Right forelimb (tissue), 1 donor: Measurements from ENCODE around the gene ASIC2.
A peak's percentile ranks its signal among the peaks of the same experiment; 100 is the strongest.
"Not testable (repeated sequence)": the region's sequence is repeated elsewhere in the genome, so short reads cannot be mapped to it uniquely, and the experiment has no call there.

Experiments used
- DNase-seq: peaks from one replicate; pipeline ENCODE4 v3.0.0-alpha.2; 2018

Gene ASIC2

DNA sequence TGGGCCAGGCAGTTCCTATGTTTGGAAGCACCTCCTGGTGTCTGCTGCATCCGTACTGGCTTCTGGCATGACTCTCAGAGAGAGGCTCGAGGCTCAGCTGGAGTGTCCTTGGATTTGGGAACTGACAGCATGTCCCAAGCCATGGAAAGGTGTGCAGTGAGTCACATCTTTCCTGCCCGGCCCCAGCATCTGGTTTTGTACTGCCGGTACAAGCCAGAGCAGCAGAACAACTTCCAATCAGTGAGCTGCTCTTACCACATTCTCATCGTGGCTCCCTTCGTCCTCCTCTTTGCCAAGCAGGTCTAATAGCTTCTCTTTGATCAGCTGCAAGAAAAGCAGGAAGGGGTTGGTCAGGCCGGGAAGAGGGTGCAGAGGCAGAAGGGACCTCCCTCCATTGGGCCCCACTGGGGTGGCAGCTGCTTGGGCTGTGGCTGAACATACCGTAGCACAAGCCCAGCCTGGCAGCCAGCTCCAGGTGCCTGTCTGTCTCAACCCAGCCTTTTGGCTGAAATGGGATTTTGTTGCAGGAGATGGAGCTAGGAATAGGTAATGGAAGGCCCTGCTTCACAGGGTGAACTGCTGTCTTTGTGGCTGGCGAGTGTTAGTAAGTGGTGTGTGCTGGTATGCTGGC is 277.3 kb downstream of the ASIC2 start:
- no peak for DNase-seq

DNA sequence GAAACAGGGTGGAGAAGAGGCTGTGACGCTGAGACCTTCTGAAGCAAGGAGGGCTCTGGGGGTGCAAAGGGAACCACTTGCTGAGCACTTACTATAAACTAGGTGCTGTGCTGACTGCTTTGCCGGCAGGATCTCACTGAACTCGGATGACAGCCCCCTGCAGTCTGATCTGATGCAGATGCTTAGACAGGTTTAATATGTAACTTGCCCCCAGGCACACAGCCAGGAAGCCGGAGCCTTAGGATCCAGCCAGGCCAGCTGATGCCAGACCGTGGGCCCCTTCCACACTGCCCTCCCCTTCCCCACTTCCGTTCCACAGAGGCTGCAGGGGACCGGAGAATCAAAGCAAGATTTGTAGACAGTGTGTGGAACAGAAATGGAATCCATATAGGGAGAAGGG is 278.3 kb downstream of the ASIC2 start:
- no peak for DNase-seq

DNA sequence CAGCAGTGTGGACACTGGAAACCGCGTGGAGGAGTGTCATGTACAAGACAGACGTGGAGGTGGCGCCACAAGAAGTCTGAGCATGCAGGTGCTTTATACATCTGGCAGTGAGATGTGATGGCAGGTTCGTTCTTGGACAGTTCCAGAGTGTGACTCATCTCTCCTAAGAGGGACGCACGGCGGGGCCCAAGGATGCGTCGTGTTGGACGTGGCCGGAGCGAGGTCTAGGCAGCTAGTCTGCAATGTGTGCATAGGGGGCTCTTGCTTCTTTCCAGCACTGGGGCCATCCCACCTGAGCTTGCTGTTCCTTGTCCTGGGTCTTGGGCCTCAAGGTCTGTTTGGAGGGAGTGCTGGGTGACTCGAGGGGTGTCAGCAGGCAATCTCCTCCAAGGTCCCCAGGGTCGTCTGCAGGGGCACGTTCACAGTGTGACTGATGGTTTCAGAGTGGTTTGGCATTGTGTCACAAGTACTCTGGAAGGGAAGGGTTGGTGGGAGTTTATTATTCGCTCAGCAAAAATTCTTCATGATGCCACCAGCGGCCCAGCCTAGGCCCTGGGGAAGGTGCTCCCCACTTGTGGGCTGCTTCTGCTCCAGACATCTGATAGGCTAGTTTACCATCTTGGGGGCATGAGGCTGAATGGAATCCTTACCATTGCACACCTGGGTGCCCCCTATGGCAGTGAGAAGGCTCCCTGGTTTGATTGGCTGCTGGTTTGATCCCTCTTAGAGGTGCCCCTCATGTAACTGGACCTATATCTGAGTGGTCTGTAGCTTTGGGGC is 279.3 kb downstream of the ASIC2 start:
- DNase-seq = no peak

GRCh38 chr17:33012522-33013033 is 280.5 kb downstream of the ASIC2 start:
- DNase-seq = no peak

DNA sequence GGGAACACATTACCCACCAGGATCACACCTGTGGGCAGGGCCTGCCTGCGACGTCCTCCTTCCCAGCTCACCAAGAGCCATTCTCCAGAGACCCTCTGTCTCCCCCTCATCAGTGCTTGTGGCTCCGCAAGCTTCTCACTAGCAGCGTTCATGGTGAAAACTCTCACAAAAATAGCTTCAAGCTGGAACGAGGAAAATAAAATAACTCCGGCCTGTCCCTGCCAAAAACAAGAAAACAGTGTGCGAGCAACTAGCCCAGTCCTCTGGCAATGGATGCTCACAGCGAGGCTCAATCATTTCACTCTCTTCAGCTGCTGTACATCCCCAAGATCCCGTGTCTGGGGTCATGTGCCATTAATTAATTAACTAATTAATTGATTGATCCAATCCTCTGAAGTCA is 283.5 kb downstream of the ASIC2 start:
- no peak for DNase-seq

DNA sequence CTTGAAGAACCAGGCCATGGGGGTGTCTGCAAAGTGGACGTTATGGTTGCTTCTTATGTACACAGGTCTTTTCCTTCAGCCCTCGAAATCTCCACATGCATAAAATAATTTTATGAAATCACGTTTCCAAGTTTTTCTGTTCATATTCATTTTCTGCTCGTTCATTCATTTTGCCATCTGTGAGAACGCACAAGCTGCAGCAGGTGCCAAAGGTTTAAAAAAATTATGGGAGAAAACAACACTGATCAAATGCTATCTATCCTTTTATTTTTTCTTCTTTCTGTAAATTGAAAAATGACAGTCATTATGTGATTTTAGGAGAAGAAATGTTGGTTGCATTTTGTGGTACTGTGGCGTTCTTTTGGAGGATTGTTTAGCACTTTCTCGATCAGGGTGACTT is 285.9 kb downstream of the ASIC2 start:
- DNase-seq = no peak

DNA sequence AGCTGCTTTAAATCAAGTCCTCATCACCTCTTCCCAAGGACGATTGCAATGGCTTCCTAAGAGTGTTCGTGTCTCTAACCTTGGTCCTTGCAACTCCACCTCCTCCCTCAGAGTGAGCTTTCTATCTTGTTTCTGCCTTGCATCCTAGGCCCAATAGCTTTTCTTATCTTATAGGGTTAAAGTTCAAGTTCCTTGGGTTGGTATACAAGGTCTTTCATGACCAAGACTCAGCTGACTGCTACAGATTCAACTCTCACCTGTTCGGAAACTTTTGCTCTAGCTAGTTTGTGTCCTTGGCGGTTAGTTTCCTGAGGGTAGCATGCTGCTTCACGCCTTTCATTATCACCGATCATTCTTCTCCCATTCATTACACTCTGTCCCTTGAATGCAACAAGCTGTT is 290.8 kb downstream of the ASIC2 start:
- no peak for DNase-seq

DNA sequence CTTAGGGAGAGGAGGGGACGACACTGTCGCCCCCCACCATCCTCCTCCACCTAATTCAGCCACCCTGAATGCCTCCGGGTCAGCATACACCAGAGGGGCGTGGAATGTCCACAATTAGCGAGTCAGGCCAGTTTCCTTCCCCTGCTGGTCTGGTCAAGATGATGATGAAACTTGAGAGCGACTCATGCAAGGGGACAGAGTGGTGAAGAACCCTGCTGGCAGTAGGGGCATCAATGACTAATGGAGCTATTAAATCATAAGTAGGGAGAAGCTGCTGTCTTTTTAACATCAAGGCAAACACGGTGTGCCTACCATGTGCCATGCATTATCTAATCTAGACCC is 294.2 kb downstream of the ASIC2 start:
- no peak for DNase-seq

- DNase-seq = peak; percentile 87
Measured at GRCh38 chr17:32998111-32998886, 294.8 kb downstream of the ASIC2 start.

- DNase-seq = no peak
Measured at GRCh38 chr17:32995416-32996045, 297.6 kb downstream of the ASIC2 start.

- no peak for DNase-seq
Measured at GRCh38 chr17:32993977-32994376, 299.1 kb downstream of the ASIC2 start.

DNA sequence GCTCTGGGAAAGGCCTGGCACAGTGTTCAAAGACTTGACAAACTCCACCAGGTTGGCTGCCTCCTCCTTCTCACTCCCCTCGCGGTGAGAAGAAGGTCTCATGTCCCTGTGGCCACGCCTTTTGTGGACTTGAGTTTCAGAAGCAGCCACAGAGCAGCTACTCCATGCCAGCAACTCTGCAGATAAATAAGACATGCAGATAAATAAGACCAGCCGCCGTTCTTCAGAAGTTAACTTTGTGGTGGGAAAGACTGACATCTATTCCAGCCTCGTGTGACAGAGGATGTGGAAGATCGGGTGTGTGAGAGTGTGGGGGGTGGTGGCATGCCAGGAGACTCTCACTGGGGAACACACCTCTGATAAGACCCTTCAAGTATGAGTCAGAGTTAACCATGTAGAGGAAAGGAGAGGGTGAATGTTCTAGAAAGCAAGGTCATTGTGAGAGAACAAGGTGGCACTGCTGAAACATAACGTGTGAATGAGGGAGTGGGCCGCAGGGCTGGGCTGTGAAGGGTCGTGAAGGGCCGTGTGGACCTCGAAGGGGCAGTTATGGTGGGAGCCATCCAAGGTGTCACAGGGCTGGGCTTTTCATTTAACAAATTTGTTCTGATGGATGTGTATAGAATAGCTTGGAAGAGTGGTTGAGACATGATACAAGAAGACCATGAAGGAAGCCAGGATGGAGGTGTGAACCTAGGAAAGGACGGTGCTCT is 300.6 kb downstream of the ASIC2 start:
- no peak for DNase-seq

DNA sequence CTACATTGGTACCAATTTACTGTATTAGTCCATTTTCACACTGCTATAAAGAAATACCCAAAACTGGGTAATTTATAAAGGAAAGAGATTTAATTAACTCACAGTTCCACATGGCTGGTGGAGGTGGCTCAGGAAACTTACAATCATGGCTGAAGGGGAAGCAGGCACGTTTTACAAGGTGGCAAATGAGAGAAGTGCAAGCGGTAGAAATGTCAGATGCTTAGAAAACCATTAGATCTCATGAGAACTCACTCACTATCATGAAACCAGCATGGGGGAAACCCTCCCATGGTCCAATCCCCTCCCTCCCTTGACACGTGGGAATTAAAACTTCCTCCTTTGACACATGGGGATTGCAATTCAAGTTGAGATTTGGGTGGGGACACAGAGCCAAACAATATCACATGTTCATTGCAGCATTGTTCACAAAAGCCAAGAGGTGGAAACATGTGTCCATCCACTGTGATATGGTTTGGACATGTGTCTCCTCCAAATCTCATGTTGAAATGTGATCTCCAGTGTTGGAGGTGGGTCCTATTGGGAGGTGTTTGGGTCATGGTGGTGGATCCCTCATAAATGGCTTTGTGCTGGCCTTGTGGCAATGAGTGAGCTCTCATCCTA is 304.5 kb downstream of the ASIC2 start:
- DNase-seq = no peak

DNA sequence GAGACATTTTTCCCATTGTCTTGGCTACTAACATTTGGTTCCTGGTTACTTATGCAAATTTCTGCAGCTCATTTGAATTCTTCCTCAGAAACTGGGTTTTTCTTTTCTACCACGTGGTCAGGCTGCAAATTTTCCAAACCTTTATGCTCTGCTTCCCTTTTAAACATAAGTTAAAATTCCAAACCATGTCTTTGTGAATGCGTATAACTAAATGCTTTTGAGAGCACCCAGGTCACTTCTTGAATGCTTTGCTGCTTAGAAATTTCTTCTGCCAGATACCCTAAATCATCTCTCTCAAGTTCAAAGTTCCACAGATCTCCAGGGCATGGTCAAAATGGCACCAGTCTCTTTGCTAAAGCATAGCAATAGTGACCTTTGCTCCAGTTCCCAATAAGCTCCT is 305.2 kb downstream of the ASIC2 start:
- not testable (repeated sequence) for DNase-seq

DNA sequence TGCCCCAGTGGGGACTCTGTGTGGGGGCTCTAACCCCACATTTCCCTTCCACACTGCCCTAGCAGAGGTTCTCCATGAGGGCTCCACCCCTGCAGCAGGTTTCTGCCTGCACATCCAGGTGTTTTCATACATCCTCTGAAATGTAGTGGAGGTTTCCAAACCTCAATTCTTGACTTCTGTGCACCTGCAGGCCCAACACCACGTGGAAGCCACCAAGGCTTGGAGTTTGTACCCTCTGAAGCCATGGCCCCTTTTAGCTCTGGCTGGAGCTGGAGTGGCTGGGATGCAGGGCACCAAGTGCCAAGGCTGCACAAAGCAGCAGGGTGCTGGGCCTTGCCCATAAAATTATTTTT is 305.7 kb downstream of the ASIC2 start:
- DNase-seq = not testable (repeated sequence)

DNA sequence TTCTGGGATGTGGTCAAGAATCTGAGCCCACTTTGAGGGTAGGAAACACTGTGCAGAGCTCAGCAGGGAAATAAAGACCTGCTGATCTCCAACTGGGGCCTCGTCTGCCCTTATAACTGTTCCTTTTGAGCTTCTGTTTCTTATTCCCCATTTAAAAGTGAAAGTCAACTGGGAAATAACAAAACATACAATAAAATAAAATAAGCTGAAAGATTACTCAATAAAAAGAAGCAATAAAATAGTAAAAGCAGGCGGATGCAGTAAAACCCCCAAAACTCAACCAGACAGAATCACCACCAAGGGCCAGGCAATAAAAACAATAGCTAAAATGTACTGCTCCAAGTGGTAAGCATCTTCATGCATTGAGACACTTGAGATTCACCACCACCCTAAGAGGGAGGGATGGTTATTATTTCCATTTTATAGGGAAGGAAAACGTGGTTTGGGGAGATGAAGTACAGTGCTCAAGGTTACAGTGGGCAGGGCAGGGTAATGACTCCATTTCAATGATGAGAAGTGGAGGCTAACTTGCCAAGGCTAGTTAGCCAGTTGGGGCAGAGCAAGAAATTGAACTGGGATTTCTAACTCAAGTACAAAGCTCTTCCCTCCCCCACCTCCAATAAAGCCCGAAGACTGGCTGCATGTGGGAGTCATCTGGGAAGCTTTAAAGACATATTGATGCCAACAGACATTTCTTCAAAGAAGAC is 307.9 kb downstream of the ASIC2 start:
- DNase-seq = no peak

DNA sequence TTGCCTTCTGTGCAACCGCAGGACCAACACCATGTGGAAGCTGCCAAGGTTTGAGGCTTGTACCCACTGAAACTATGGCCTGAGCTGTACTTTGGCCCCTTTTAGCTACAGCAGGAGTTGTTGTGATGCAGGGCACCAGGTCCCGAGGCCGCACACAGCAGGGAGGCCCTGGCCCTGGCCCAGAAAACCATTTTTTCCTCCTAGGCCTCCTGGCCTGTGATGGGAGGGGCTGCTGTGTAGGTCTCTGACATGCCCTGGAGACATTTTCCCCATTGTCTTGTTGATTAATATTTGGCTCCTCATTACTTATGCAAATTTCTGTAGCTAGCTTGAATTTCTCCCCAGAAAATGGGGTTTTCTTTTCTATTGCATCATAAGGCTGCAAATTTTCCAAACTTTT is 311.5 kb downstream of the ASIC2 start:
- DNase-seq = not testable (repeated sequence)

- no peak for DNase-seq
Measured at GRCh38 chr17:32980230-32980629, 312.9 kb downstream of the ASIC2 start.

GRCh38 chr17:32976605-32977004 is 316.5 kb downstream of the ASIC2 start:
- no peak for DNase-seq

- no peak for DNase-seq
Measured at GRCh38 chr17:32976131-32976530, 317.0 kb downstream of the ASIC2 start.

- DNase-seq = no peak
Measured at GRCh38 chr17:32971171-32971570, 321.9 kb downstream of the ASIC2 start.

DNA sequence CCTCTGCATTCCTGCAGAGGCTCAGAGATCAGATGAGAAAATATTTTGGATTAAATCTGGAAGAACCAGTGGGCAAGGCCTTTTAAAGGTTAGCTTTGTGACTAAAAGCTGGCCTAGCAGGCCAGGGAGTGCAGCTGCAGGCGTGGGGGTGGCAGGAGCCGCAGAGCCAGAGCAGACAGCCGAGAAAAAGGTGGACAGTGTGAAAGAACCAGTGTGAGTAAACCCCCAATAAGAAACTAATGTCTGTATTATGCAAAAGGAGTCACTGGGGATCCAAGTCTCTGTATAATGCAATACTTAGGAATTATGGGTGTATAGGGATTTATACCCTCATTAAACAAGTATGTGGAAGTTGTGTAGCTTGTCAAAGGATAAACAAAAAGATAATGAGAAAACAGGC is 322.8 kb downstream of the ASIC2 start:
- no peak for DNase-seq
